IMR-90 (cell line): ENCODE results near the gene MSL3B.

Experiments
- ATAC-seq: fragments of 200-7000 bp; cut with Tn5 transposase; 2 replicates; pipeline ENCODE4 v1.9.1; 2020; ENCODE audit warnings: low read depth, mild to moderate bottlenecking, moderate library complexity
- BruUV-seq: library from RNA; stranded (reverse); fragments of 400-500 nt; replicated peaks from 2 replicates; lab custom pipeline; 2021; lab: Mats Ljungman, UMichigan
- CTCF ChIA-PET: fragments of 300-600 bp; formaldehyde crosslinking; extraction: SDS; loops from one replicate; lab custom pipeline; 2021; ENCODE audit warnings: antibody characterized with exemption; lab: Yijun Ruan, JAX
- POLR2A ChIA-PET: fragments of 300-600 bp; sonication (Branson Sonifier 250); formaldehyde crosslinking; loops from one replicate; lab custom pipeline; 2022; ENCODE audit warnings: antibody characterized with exemption; ENCODE audit not compliant: unreplicated experiment; lab: Charles Lee
- DNase-seq: peaks from one replicate; pipeline ENCODE4 v3.0.0; 2013
- H2AFZ ChIP-seq: replicated peaks from 2 replicates; pipeline ENCODE3; 2013; ENCODE audit warnings: low read length, mild to moderate bottlenecking; ENCODE audit not compliant: poor library complexity
- H2AK5ac ChIP-seq: 2 replicates; pipeline ENCODE4 v1.6.1; 2013; ENCODE audit warnings: low read depth, low read length, inconsistent platforms
- H2AK9ac ChIP-seq: replicated peaks from 2 replicates; pipeline ENCODE3; 2013; ENCODE audit warnings: mild to moderate bottlenecking, low read depth, low read length, moderate library complexity; ENCODE audit not compliant: poor library complexity
- H2BK120ac ChIP-seq: 2 replicates; pipeline ENCODE4 v1.6.1; 2013; ENCODE audit warnings: low read depth, low read length, inconsistent platforms
- H2BK15ac ChIP-seq: 3 replicates; pipeline ENCODE4 v1.6.1; 2013; ENCODE audit warnings: low read depth, low read length, inconsistent platforms
- H2BK20ac ChIP-seq: 2 replicates; pipeline ENCODE4 v1.6.1; 2013; ENCODE audit warnings: low read depth, mild to moderate bottlenecking, inconsistent platforms, low read length, moderate library complexity
- H2BK5ac ChIP-seq: 2 replicates; pipeline ENCODE4 v1.6.1; 2013; ENCODE audit warnings: mild to moderate bottlenecking, low read depth, low read length, inconsistent platforms; ENCODE audit not compliant: poor library complexity, severe bottlenecking
- H3K14ac ChIP-seq: replicated peaks from 2 replicates; pipeline ENCODE4 v1.6.1; 2013; ENCODE audit warnings: low read depth, low read length, inconsistent platforms
- H3K18ac ChIP-seq: 2 replicates; pipeline ENCODE4 v1.6.1; 2013; ENCODE audit warnings: low read depth, low read length, control low read depth
- H3K23ac ChIP-seq: 2 replicates; pipeline ENCODE4 v1.6.1; 2013; ENCODE audit warnings: low read depth, low read length, inconsistent platforms
- H3K27ac ChIP-seq: 2 replicates; pipeline ENCODE4 v1.5.1; 2013; ENCODE audit warnings: mild to moderate bottlenecking, control low read depth, low read length; ENCODE audit not compliant: insufficient read depth
- H3K27me3 ChIP-seq: 2 replicates; pipeline ENCODE4 v1.6.1; 2013; ENCODE audit warnings: low read length; ENCODE audit not compliant: control insufficient read depth, insufficient read depth
- H3K36me3 ChIP-seq: 2 replicates; pipeline ENCODE4 v1.6.1; 2013; ENCODE audit warnings: low read length, mixed read lengths; ENCODE audit not compliant: control insufficient read depth, insufficient read depth
- H3K4ac ChIP-seq: 2 replicates; pipeline ENCODE4 v1.6.1; 2013; ENCODE audit warnings: low read depth, low read length, inconsistent platforms
- H3K4me1 ChIP-seq: 2 replicates; pipeline ENCODE4 v1.6.1; 2013; ENCODE audit warnings: low read length, mixed read lengths; ENCODE audit not compliant: control insufficient read depth, insufficient read depth
- H3K4me2 ChIP-seq: 2 replicates; pipeline ENCODE4 v1.6.1; 2013; ENCODE audit warnings: low read depth, mild to moderate bottlenecking, control low read depth, low read length, moderate library complexity
- H3K4me3 ChIP-seq: 2 replicates; pipeline ENCODE4 v1.5.1; 2013; ENCODE audit warnings: low read depth, mild to moderate bottlenecking, control low read depth, low read length, moderate library complexity; ENCODE audit not compliant: insufficient read depth
- H3K56ac ChIP-seq: 2 replicates; pipeline ENCODE4 v1.6.1; 2013; ENCODE audit warnings: low read length, inconsistent platforms; ENCODE audit not compliant: insufficient read depth; ENCODE audit errors: extremely low read depth
- H3K79me1 ChIP-seq, 2 experiments: 2 replicates each; pipeline ENCODE4 v1.6.1; 2013; ENCODE audit warnings: low read length in 2 of 2, inconsistent platforms in 1 of 2, low read depth in 1 of 2
- H3K9ac ChIP-seq: 2 replicates; pipeline ENCODE4 v1.6.1; 2013; ENCODE audit warnings: low read depth, low read length, control low read depth
- H3K9me1 ChIP-seq: 2 replicates; pipeline ENCODE4 v1.6.1; 2013; ENCODE audit warnings: low read length, inconsistent platforms; ENCODE audit not compliant: insufficient read depth
- H3K9me3 ChIP-seq: 2 replicates; pipeline ENCODE4 v1.6.1; 2013; ENCODE audit warnings: low read length; ENCODE audit not compliant: control insufficient read depth, insufficient read depth
- H4K20me1 ChIP-seq: 2 replicates; pipeline ENCODE4 v1.6.1; 2013; ENCODE audit warnings: low read length, inconsistent platforms; ENCODE audit not compliant: insufficient read depth
- H4K5ac ChIP-seq: 2 replicates; pipeline ENCODE4 v1.6.1; 2013; ENCODE audit warnings: mild to moderate bottlenecking, low read depth, low read length, control low read depth
- H4K8ac ChIP-seq, 2 experiments: 2 replicates each; pipeline ENCODE4 v1.6.1; 2013; ENCODE audit warnings: low read depth in 2 of 2, low read length in 2 of 2, control low read depth in 1 of 2, inconsistent platforms in 1 of 2
- H4K91ac ChIP-seq: 2 replicates; pipeline ENCODE4 v1.6.1; 2013; ENCODE audit warnings: low read depth, low read length, inconsistent platforms; ENCODE audit not compliant: insufficient read depth
- BHLHE40 ChIP-seq: fragments of 150-350 bp; IDR thresholded peaks from 2 replicates; pipeline ENCODE4 v1.6.1; 2016; ENCODE audit warnings: mild to moderate bottlenecking, low read depth, low read length
- CEBPB ChIP-seq: IDR thresholded peaks from 2 replicates; pipeline ENCODE4 v1.6.1; 2012; ENCODE audit warnings: low read depth, low read length, improper control_type of control experiment
- CHD1 ChIP-seq: IDR thresholded peaks from 2 replicates; pipeline ENCODE4 v1.6.1; 2012; ENCODE audit warnings: low read depth, low read length, improper control_type of control experiment
- CTCF ChIP-seq: conservative IDR thresholded peaks from 2 replicates; pipeline ENCODE4 v1.5.1; 2012; ENCODE audit warnings: mild to moderate bottlenecking, low read depth, low read length, improper control_type of control experiment
- ELK1 ChIP-seq: fragments of 150-350 bp; IDR thresholded peaks from 2 replicates; pipeline ENCODE4 v1.6.1; 2016; ENCODE audit warnings: low read depth, mild to moderate bottlenecking, low read length, moderate library complexity, borderline replicate concordance
- FOS ChIP-seq: fragments of 150-350 bp; IDR thresholded peaks from 2 replicates; pipeline ENCODE4 v1.6.1; 2016; ENCODE audit warnings: low read depth, low read length
- MAFK ChIP-seq: IDR thresholded peaks from 2 replicates; pipeline ENCODE4 v1.6.1; 2012; ENCODE audit warnings: low read depth, low read length, improper control_type of control experiment
- MAZ ChIP-seq: IDR thresholded peaks from 2 replicates; pipeline ENCODE4 v1.6.1; 2012; ENCODE audit warnings: low read depth, mild to moderate bottlenecking, low read length, improper control_type of control experiment, moderate library complexity, borderline replicate concordance
- MXI1 ChIP-seq: IDR thresholded peaks from 2 replicates; pipeline ENCODE4 v1.6.1; 2012; ENCODE audit warnings: low read depth, mild to moderate bottlenecking, low read length, moderate library complexity, borderline replicate concordance
- NFE2L2 ChIP-seq: fragments of 150-350 bp; IDR thresholded peaks from 2 replicates; pipeline ENCODE4 v1.6.1; 2016; ENCODE audit warnings: low read depth, mild to moderate bottlenecking, low read length
- POLR2A ChIP-seq: IDR thresholded peaks from 2 replicates; pipeline ENCODE4 v1.6.1; 2012; ENCODE audit warnings: mild to moderate bottlenecking, low read depth, low read length
- RAD21 ChIP-seq: IDR thresholded peaks from 2 replicates; pipeline ENCODE4 v1.6.1; 2012; ENCODE audit warnings: low read length, improper control_type of control experiment
- RCOR1 ChIP-seq: IDR thresholded peaks from 2 replicates; pipeline ENCODE4 v1.6.1; 2012; ENCODE audit warnings: mild to moderate bottlenecking, low read length, improper control_type of control experiment; ENCODE audit not compliant: insufficient replicate concordance
- RFX5 ChIP-seq: IDR thresholded peaks from 2 replicates; pipeline ENCODE4 v1.8.0; 2012; ENCODE audit warnings: low read depth, mild to moderate bottlenecking, low read length, moderate library complexity
- SMC3 ChIP-seq: fragments of 150-350 bp; IDR thresholded peaks from 2 replicates; pipeline ENCODE4 v1.6.1; 2016; ENCODE audit warnings: low read depth, mild to moderate bottlenecking, antibody characterized with exemption, low read length, moderate library complexity
- USF2 ChIP-seq: fragments of 150-350 bp; IDR thresholded peaks from 2 replicates; pipeline ENCODE4 v1.6.1; 2017; ENCODE audit warnings: mild to moderate bottlenecking, antibody characterized with exemption, low read length, low read depth
- WGBS, 2 experiments: methylation state at CpG; one replicate each; pipeline versions ENCODE4 v1.1.5 to v1.1.7; 2013; ENCODE audit warnings: missing lambda C conversion rate in 2 of 2; ENCODE audit not compliant: insufficient read length in 1 of 2; ENCODE audit errors: extremely low coverage in 2 of 2; 5-methylcytosine and 5-hydroxymethylcytosine counted together
- dilution Hi-C: fragments of 300-500 bp; cut with HindIII; formaldehyde crosslinking; loops from one replicate; pipeline ENCODE4 v1.14.3; 2018; ENCODE audit warnings: low sequenced_read_pairs; ENCODE audit not compliant: unreplicated experiment
- in situ Hi-C: fragments of 300-500 bp; cut with MboI; formaldehyde crosslinking; loops from 3 replicates; pipeline ENCODE4 v1.14.3; 2019; ENCODE audit warnings: low sequenced_read_pairs, inconsistent platforms, mixed read lengths
- intact Hi-C: fragments of 100-400 bp; cut with micrococcal nuclease; formaldehyde crosslinking; loops from 2 replicates; pipeline ENCODE4 v1.10.0; 2022

MSL3B gene

GRCh38 chr2:233866479-233866878 lies 1.7 kb downstream of the MSL3B start:
- H3K4ac ChIP-seq, result no peak overlapping the region
- H4K20me1 ChIP-seq, result no peaks in the 10 kb centered on the region
- H3K4me2 ChIP-seq, result no peak overlapping the region
- BruUV-seq, result no TSS peak
- WGBS, 2 experiments, result 94% methylated on average over 7 of the region's 11 CpGs; no CpG with 5 or more reads in 1 of the 2 experiments
- H3K56ac ChIP-seq, result no peak overlapping the region
- H2AK9ac ChIP-seq, result no peak overlapping the region
- H4K5ac ChIP-seq, result no peak overlapping the region
- H3K4me1 ChIP-seq, result no peaks in the 10 kb centered on the region
- H2BK120ac ChIP-seq, result no peak overlapping the region
- DNase-seq, result no peak
- H4K91ac ChIP-seq, result no peak overlapping the region
- H2AFZ ChIP-seq, result no peak overlapping the region
- ChIA-PET POLR2A (no interaction called here), CTCF (no interaction called here)
- dilution Hi-C loops (no loop called here), in situ Hi-C loops (no loop called here), intact Hi-C loops (no loop called here)
- no peak overlapping the region for H4K8ac ChIP-seq
- H3K9me3 ChIP-seq, result no peaks in the 10 kb centered on the region
- peaks cover 0 to 7% of the 10 kb centered on the region in 2 experiments; a peak in 1 of 4 replicates for H3K79me1 ChIP-seq
- H3K4me3 ChIP-seq, result no peak overlapping the region
- no peak overlapping the region for H3K27ac ChIP-seq
- H3K27me3 ChIP-seq, result no peaks in the 10 kb centered on the region
- H3K14ac ChIP-seq, result no peak overlapping the region
- H2AK5ac ChIP-seq, result no peak overlapping the region
- no peak for TF ChIP-seq MAZ
- TF ChIP-seq FOS, result no peak
- TF ChIP-seq SMC3, result no peak
- no peak for TF ChIP-seq CTCF
- TF ChIP-seq MAFK, result no peak
- TF ChIP-seq CEBPB, result no peak
- TF ChIP-seq MXI1, result no peak
- TF ChIP-seq BHLHE40, result no peak
- no peak for TF ChIP-seq ELK1
- no peak for TF ChIP-seq CHD1
- no peak for TF ChIP-seq NFE2L2
- no peak for TF ChIP-seq RAD21
- no peak for TF ChIP-seq POLR2A
- TF ChIP-seq RFX5, result no peak
- TF ChIP-seq USF2, result no peak
- TF ChIP-seq RCOR1, result no peak
- no peak for ATAC-seq
- H2BK20ac ChIP-seq, result no peak overlapping the region
- no peak overlapping the region for H2BK15ac ChIP-seq
- H3K23ac ChIP-seq, result no peak overlapping the region
- H2BK5ac ChIP-seq, result no peak overlapping the region
- H3K36me3 ChIP-seq, result peaks cover 4% of the 10 kb centered on the region; the same call in 1 of the 2 replicates
- no peak overlapping the region for H3K9ac ChIP-seq
- no peak overlapping the region for H3K18ac ChIP-seq
- H3K9me1 ChIP-seq, result no peaks in the 10 kb centered on the region
